PC-9 (cell line): ENCODE results near the gene IFI27L2. TPM values are rescaled to one million over a fixed set of nuclear protein-coding genes. Genes with fewer than 3 reads are reported as not detected.

Experiments used
- BruUV-seq: library from RNA; stranded (reverse); fragments of 400-500 nt; replicated peaks from 2 replicates; lab custom pipeline; 2021; lab: Mats Ljungman, UMichigan
- CTCF ChIA-PET: fragments of 300-600 bp; sonication (Branson Sonifier 250); formaldehyde crosslinking; loops from one replicate; lab custom pipeline; 2022; ENCODE audit warnings: antibody characterized with exemption; lab: Charles Lee
- POLR2A ChIA-PET: fragments of 300-600 bp; sonication (Branson Sonifier 250); formaldehyde crosslinking; loops from one replicate; lab custom pipeline; 2022; ENCODE audit warnings: antibody characterized with exemption; ENCODE audit not compliant: unreplicated experiment; lab: Charles Lee
- DNase-seq, 2 experiments: peaks; one replicate each; pipeline versions ENCODE4 v3.0.0 to v3.0.0-alpha.2; 2015 to 2022; ENCODE audit warnings: mixed read lengths in 1 of 2
- H2AFZ ChIP-seq: fragments of 200-600 bp; sonication (generic); 2 replicates; pipeline ENCODE4 v1.8.1; 2017; ENCODE audit warnings: antibody characterized with exemption
- H3F3A ChIP-seq: fragments of 200-600 bp; sonication (generic); 2 replicates; pipeline ENCODE4 v1.8.1; 2017; ENCODE audit warnings: antibody characterized with exemption, mild to moderate bottlenecking, low read depth; ENCODE audit not compliant: insufficient read depth
- H3K27ac ChIP-seq: fragments of 200-600 bp; sonication (generic); 2 replicates; pipeline ENCODE4 v1.6.1; 2016; ENCODE audit warnings: mixed run types
- H3K27me3 ChIP-seq: fragments of 200-600 bp; sonication (generic); 2 replicates; pipeline ENCODE4 v1.6.1; 2016; ENCODE audit warnings: low read depth, mixed run types; ENCODE audit not compliant: insufficient read depth
- H3K36me3 ChIP-seq: fragments of 200-600 bp; sonication (generic); 2 replicates; pipeline ENCODE4 v1.6.1; 2016; ENCODE audit warnings: low read depth, mixed run types
- H3K4me1 ChIP-seq: fragments of 200-600 bp; sonication (generic); replicated peaks from 2 replicates; pipeline ENCODE4 v1.6.1; 2016; ENCODE audit warnings: mixed run types; ENCODE audit not compliant: insufficient read depth
- H3K4me2 ChIP-seq: fragments of 200-600 bp; sonication (generic); 2 replicates; pipeline ENCODE4 v1.6.1; 2017; ENCODE audit warnings: mixed run types
- H3K4me3 ChIP-seq: fragments of 200-600 bp; sonication (generic); 2 replicates; pipeline ENCODE4 v1.6.1; 2016; ENCODE audit warnings: mixed run types
- H3K79me2 ChIP-seq: fragments of 200-600 bp; sonication (generic); 2 replicates; pipeline ENCODE4 v1.6.1; 2017; ENCODE audit warnings: low read depth, mixed run types
- H3K9me2 ChIP-seq: fragments of 200-600 bp; sonication (generic); 2 replicates; pipeline ENCODE4 v1.8.1; 2017; ENCODE audit warnings: mild to moderate bottlenecking; ENCODE audit not compliant: insufficient read depth
- H3K9me3 ChIP-seq: fragments of 200-600 bp; sonication (generic); 2 replicates; pipeline ENCODE4 v1.8.1; 2016; ENCODE audit warnings: low read depth; ENCODE audit not compliant: insufficient read depth
- H4K20me1 ChIP-seq: fragments of 200-600 bp; sonication (generic); 2 replicates; pipeline ENCODE4 v1.8.1; 2017; ENCODE audit not compliant: insufficient read depth
- CTCF ChIP-seq: fragments of 200-600 bp; sonication (generic); conservative IDR thresholded peaks from 2 replicates; pipeline ENCODE4 v1.6.1; 2017; ENCODE audit warnings: mixed run types, antibody characterized with exemption, mild to moderate bottlenecking, moderate library complexity
- EZH2 ChIP-seq: fragments of 200-600 bp; sonication (generic); IDR thresholded peaks from 2 replicates; pipeline ENCODE4 v1.8.0; 2017; ENCODE audit warnings: antibody characterized with exemption, low read depth
- intact Hi-C: fragments of 100-400 bp; cut with micrococcal nuclease; formaldehyde crosslinking; loops from one replicate; pipeline ENCODE4 v1.10.0; 2022; ENCODE audit not compliant: unreplicated experiment
- total RNA-seq: library from RNA; stranded (reverse); gene quantifications from 2 replicates; pipeline ENCODE4 v1.2.3, GENCODE V29; 2021

Gene IFI27L2
- total RNA-seq, 1 experiment from 2014 or later = 5.4 TPM

- ChIA-PET POLR2A (no interaction called here), CTCF (no interaction called here)
- no peaks in the 10 kb centered on the region for H4K20me1 ChIP-seq
These were observed 16.6 kb upstream of the IFI27L2 start for GRCh38 chr14:94145902-94146527.

GRCh38 chr14:94144765-94145164, 15.4 kb upstream of the IFI27L2 start:
- TF ChIP-seq CTCF (no peak), EZH2 (no peak)
- POLR2A ChIA-PET = no interaction called here
- H3K9me2 ChIP-seq = no peaks in the 10 kb centered on the region
- no peaks in the 10 kb centered on the region for H3F3A ChIP-seq
- no TSS peak for BruUV-seq
- 0 out of 2 replicates have a peak, but pooled peaks cover 2% of the 10 kb centered on the region for H3K27me3 ChIP-seq
- H3K9me3 ChIP-seq = no peaks in the 10 kb centered on the region
- CTCF ChIA-PET = no interaction called here
- intact Hi-C loops = no loop called here
- H4K20me1 ChIP-seq = no peaks in the 10 kb centered on the region
- H3K36me3 ChIP-seq = no peaks in the 10 kb centered on the region
- no peak overlapping the region for H3K27ac ChIP-seq
- no peak overlapping the region for H3K4me3 ChIP-seq
- no peaks in the 10 kb centered on the region for H3K79me2 ChIP-seq
- H3K4me2 ChIP-seq = no peak overlapping the region
- no peaks in the 10 kb centered on the region for H3K4me1 ChIP-seq
- no peak for DNase-seq
- H2AFZ ChIP-seq = no peak overlapping the region

More at GRCh38 chr14:94145902-94146527, 16.6 kb upstream of the IFI27L2 start:
- Histone ChIP-seq H3K27ac (no peak overlapping the region), H2AFZ (no peak overlapping the region), H3K4me3 (no peak overlapping the region), H3K27me3 (peaks cover 5% of the 10 kb centered on the region; the same call in 1 of the 2 replicates), H3K36me3 (no peaks in the 10 kb centered on the region), H3F3A (no peaks in the 10 kb centered on the region), H3K4me1 (no peaks in the 10 kb centered on the region), H3K79me2 (no peaks in the 10 kb centered on the region), H3K9me2 (no peaks in the 10 kb centered on the region), H3K4me2 (no peak overlapping the region), H3K9me3 (no peaks in the 10 kb centered on the region)
- no peak for DNase-seq
- no peak for TF ChIP-seq CTCF
- TF ChIP-seq EZH2 = no peak
- intact Hi-C loops = no loop called here
- no TSS peak for BruUV-seq

GRCh38 chr14:94143711-94144110, 14.3 kb upstream of the IFI27L2 start:
- Histone ChIP-seq H3K27ac (no peak overlapping the region), H3K36me3 (no peaks in the 10 kb centered on the region), H3K9me2 (no peaks in the 10 kb centered on the region), H3K9me3 (no peaks in the 10 kb centered on the region), H4K20me1 (no peaks in the 10 kb centered on the region), H3K79me2 (no peaks in the 10 kb centered on the region), H3K27me3 (no peaks in the 10 kb centered on the region), H3K4me1 (no peaks in the 10 kb centered on the region), H3K4me2 (no peak overlapping the region), H3K4me3 (no peak overlapping the region), H3F3A (no peaks in the 10 kb centered on the region), H2AFZ (no peak overlapping the region)
- DNase-seq = no peak
- ChIA-PET CTCF (no interaction called here), POLR2A (no interaction called here)
- intact Hi-C loops = no loop called here
- BruUV-seq = no TSS peak
- TF ChIP-seq CTCF (no peak), EZH2 (no peak)
